ENCODE results near the gene LRRC9. TPM values are rescaled to one million over a fixed set of nuclear protein-coding genes. Genes with fewer than 3 reads are reported as not detected.

The LRRC9 gene
- total RNA-seq, 4 donors from 2014 or later = under 0.01 to 0.11 TPM; not detected in 2

- Histone ChIP-seq H3K27ac (no peak overlapping the region), H3K4me1 (peaks cover 0 to 6% of the 10 kb centered on the region in 2 donors), H3K9me3 (no peaks in the 10 kb centered on the region), H3K4me3 (replicated peaks in 1 of 3) (no peak overlapping the region), H3K36me3 (no peaks in the 10 kb centered on the region), H3K27me3 (no peaks in the 10 kb centered on the region)
- 76 to 89% methylated on average over 2 of the region's 2 CpGs for WGBS, 2 donors
- intact Hi-C loops (cut with DNase I) = loop anchor here (5.0 kb wide), 1 partner anchor 213 kb away; no protein-coding TSS in a partner anchor
- TF ChIP-seq POLR2A (IDR thresholded peaks at IDR 0.05) = no peak
- TF ChIP-seq CTCF (IDR thresholded peaks at IDR 0.05) = no peak
- DNase-seq = no peak
These were observed 49.4 kb downstream of the LRRC9 start for GRCh38 chr14:59969319-59969718.

GRCh38 chr14:59981564-59981963, 61.6 kb downstream of the LRRC9 start:
- H3K9me3 ChIP-seq = no peaks in the 10 kb centered on the region
- H3K27me3 ChIP-seq = no peaks in the 10 kb centered on the region
- intact Hi-C loops (cut with DNase I) = no loop called here
- TF ChIP-seq CTCF (IDR thresholded peaks at IDR 0.05) (no peak), POLR2A (IDR thresholded peaks at IDR 0.05) (no peak)
- H3K36me3 ChIP-seq = no peaks in the 10 kb centered on the region
- no peak overlapping the region for H3K27ac ChIP-seq
- no peak overlapping the region for H3K4me3 ChIP-seq (replicated peaks in 1 of 3)
- no peak for DNase-seq
- H3K4me1 ChIP-seq = no peaks in the 10 kb centered on the region

GRCh38 chr14:59983048-59983447, 63.1 kb downstream of the LRRC9 start:
- TF ChIP-seq POLR2A (IDR thresholded peaks at IDR 0.05) (no peak), CTCF (IDR thresholded peaks at IDR 0.05) (no peak)
- intact Hi-C loops (cut with DNase I) = no loop called here
- no peak for DNase-seq

GRCh38 chr14:59986556-59987059, 66.7 kb downstream of the LRRC9 start:
- H3K36me3 ChIP-seq = no peaks in the 10 kb centered on the region
- 93 to 94% methylated on average over 1 of the region's 1 CpG for WGBS, 2 donors
- H3K27ac ChIP-seq = no peak overlapping the region
- TF ChIP-seq POLR2A (IDR thresholded peaks at IDR 0.05) (no peak), CTCF (IDR thresholded peaks at IDR 0.05) (no peak)
- no peaks in the 10 kb centered on the region for H3K27me3 ChIP-seq
- no peaks in the 10 kb centered on the region for H3K9me3 ChIP-seq
- intact Hi-C loops (cut with DNase I) = no loop called here
- no peaks in the 10 kb centered on the region for H3K4me1 ChIP-seq
- H3K4me3 ChIP-seq (replicated peaks in 1 of 3) = no peak overlapping the region
- no peak for DNase-seq

More at GRCh38 chr14:59983048-59983447, 63.1 kb downstream of the LRRC9 start:
- Histone ChIP-seq H3K36me3 (no peaks in the 10 kb centered on the region), H3K27me3 (no peaks in the 10 kb centered on the region), H3K4me3 (replicated peaks in 1 of 3) (no peak overlapping the region), H3K27ac (no peak overlapping the region), H3K9me3 (no peaks in the 10 kb centered on the region), H3K4me1 (no peaks in the 10 kb centered on the region)

- intact Hi-C loops (cut with DNase I) = no loop called here
- no peaks in the 10 kb centered on the region for H3K27me3 ChIP-seq
- TF ChIP-seq CTCF (IDR thresholded peaks at IDR 0.05) (no peak), POLR2A (IDR thresholded peaks at IDR 0.05) (no peak)
- H3K36me3 ChIP-seq = no peaks in the 10 kb centered on the region
- H3K9me3 ChIP-seq = no peaks in the 10 kb centered on the region
- H3K27ac ChIP-seq = no peak overlapping the region
- H3K4me3 ChIP-seq (replicated peaks in 1 of 3) = no peak overlapping the region
- DNase-seq = no peak
- H3K4me1 ChIP-seq = no peaks in the 10 kb centered on the region
These were observed 77.5 kb downstream of the LRRC9 start for GRCh38 chr14:59997449-59997848.
